ENCODE measurements around the gene ERMARD.

Gene ERMARD

GRCh38 chr6:169813969-169814368, 62.5 kb downstream of the ERMARD start:
- TF ChIP-seq CEBPB (IDR thresholded peaks at IDR 0.05) (no peak), EGR1 (IDR thresholded peaks at IDR 0.05) (no peak), TAF1 (IDR thresholded peaks at IDR 0.05; ENCODE audit: low read depth) (no peak), ZBTB7A (IDR thresholded peaks at IDR 0.05; ENCODE audit: low read depth) (no peak), REST (IDR thresholded peaks at IDR 0.05; ENCODE audit: low read depth) (no peak), NFIC (IDR thresholded peaks at IDR 0.05) (no peak), EP300 (IDR thresholded peaks at IDR 0.05; ENCODE audit: borderline replicate concordance) (no peak), USF1 (IDR thresholded peaks at IDR 0.05) (no peak), RAD21 (IDR thresholded peaks at IDR 0.05; ENCODE audit: low read depth) (no peak), MAX (IDR thresholded peaks at IDR 0.05) (no peak)

- no peak for TF ChIP-seq TEAD4 (IDR thresholded peaks at IDR 0.05)
- TF ChIP-seq ZBTB7A (IDR thresholded peaks at IDR 0.05; ENCODE audit: low read depth), result no peak
- no peak for TF ChIP-seq EGR1 (IDR thresholded peaks at IDR 0.05)
- no peak for TF ChIP-seq FOXM1 (IDR thresholded peaks at IDR 0.05; ENCODE audit: borderline replicate concordance, low read depth)
Measured at GRCh38 chr6:169816054-169816453, 64.6 kb downstream of the ERMARD start.

- TF ChIP-seq CEBPB (IDR thresholded peaks at IDR 0.05) (no peak), NFIC (IDR thresholded peaks at IDR 0.05) (no peak), TAF1 (IDR thresholded peaks at IDR 0.05; ENCODE audit: low read depth) (no peak), MAX (IDR thresholded peaks at IDR 0.05) (no peak), TCF12 (IDR thresholded peaks at IDR 0.05; ENCODE audit: low read depth) (no peak), USF1 (IDR thresholded peaks at IDR 0.05) (no peak), RAD21 (IDR thresholded peaks at IDR 0.05; ENCODE audit: low read depth) (no peak), CREB1 (IDR thresholded peaks at IDR 0.05; ENCODE audit: low read depth) (no peak)
Measured at GRCh38 chr6:169816975-169817374, 65.6 kb downstream of the ERMARD start.

GRCh38 chr6:169820358-169820757, 68.9 kb downstream of the ERMARD start:
- TF ChIP-seq NFIC (IDR thresholded peaks at IDR 0.05), result no peak
- no peak for TF ChIP-seq EGR1 (IDR thresholded peaks at IDR 0.05)
- TF ChIP-seq CEBPB (IDR thresholded peaks at IDR 0.05), result no peak
- TF ChIP-seq TAF1 (IDR thresholded peaks at IDR 0.05; ENCODE audit: low read depth), result no peak
- no peak for TF ChIP-seq TEAD4 (IDR thresholded peaks at IDR 0.05)
- TF ChIP-seq ZBTB7A (IDR thresholded peaks at IDR 0.05; ENCODE audit: low read depth), result no peak

GRCh38 chr6:169824021-169824420, 72.6 kb downstream of the ERMARD start:
- TF ChIP-seq YY1 (IDR thresholded peaks at IDR 0.05; ENCODE audit: low read depth) (no peak), TEAD4 (IDR thresholded peaks at IDR 0.05) (no peak), FOXM1 (IDR thresholded peaks at IDR 0.05; ENCODE audit: borderline replicate concordance, low read depth) (no peak), RAD21 (IDR thresholded peaks at IDR 0.05; ENCODE audit: low read depth) (no peak), EGR1 (IDR thresholded peaks at IDR 0.05) (no peak)

- TF ChIP-seq EGR1 (IDR thresholded peaks at IDR 0.05), result no peak
- TF ChIP-seq YY1 (IDR thresholded peaks at IDR 0.05; ENCODE audit: low read depth), result no peak
- TF ChIP-seq CREB1 (IDR thresholded peaks at IDR 0.05; ENCODE audit: low read depth), result no peak
- TF ChIP-seq TEAD4 (IDR thresholded peaks at IDR 0.05), result no peak
- TF ChIP-seq ZBTB7A (IDR thresholded peaks at IDR 0.05; ENCODE audit: low read depth), result no peak
- TF ChIP-seq CEBPB (IDR thresholded peaks at IDR 0.05), result no peak
- TF ChIP-seq EP300 (IDR thresholded peaks at IDR 0.05; ENCODE audit: borderline replicate concordance), result no peak
- TF ChIP-seq TAF1 (IDR thresholded peaks at IDR 0.05; ENCODE audit: low read depth), result no peak
- TF ChIP-seq TCF12 (IDR thresholded peaks at IDR 0.05; ENCODE audit: low read depth), result no peak
- TF ChIP-seq FOXM1 (IDR thresholded peaks at IDR 0.05; ENCODE audit: borderline replicate concordance, low read depth), result no peak
- no peak for TF ChIP-seq NFIC (IDR thresholded peaks at IDR 0.05)
- TF ChIP-seq MAX (IDR thresholded peaks at IDR 0.05), result no peak
- TF ChIP-seq RAD21 (IDR thresholded peaks at IDR 0.05; ENCODE audit: low read depth), result no peak
- TF ChIP-seq USF1 (IDR thresholded peaks at IDR 0.05), result no peak
- TF ChIP-seq REST (IDR thresholded peaks at IDR 0.05; ENCODE audit: low read depth), result no peak
Measured at GRCh38 chr6:169824848-169825557, 73.6 kb downstream of the ERMARD start.

Data from Ishikawa (cell line).